OCI-LY7 (cell line): ENCODE results near the gene CRIP2. TPM values are rescaled to one million over a fixed set of nuclear protein-coding genes. Genes with fewer than 3 reads are reported as not detected.

ENCODE experiments used
- BruUV-seq: library from RNA; stranded (reverse); fragments of 400-500 nt; replicated peaks from 2 replicates; lab custom pipeline; 2021; lab: Mats Ljungman, UMichigan
- CTCF ChIA-PET: fragments of 300-600 bp; sonication (Branson Sonifier 250); formaldehyde crosslinking; loops from one replicate; lab custom pipeline; 2022; ENCODE audit warnings: antibody characterized with exemption; ENCODE audit not compliant: unreplicated experiment; lab: Charles Lee
- POLR2A ChIA-PET: fragments of 300-600 bp; sonication (Branson Sonifier 250); formaldehyde crosslinking; loops from one replicate; lab custom pipeline; 2022; ENCODE audit warnings: antibody characterized with exemption; lab: Charles Lee
- DNase-seq: peaks from one replicate; pipeline ENCODE4 v3.0.0-alpha.2; 2015; ENCODE audit warnings: low spot score
- H2AFZ ChIP-seq: fragments of 200-600 bp; sonication (generic), shearing (Covaris generic); 2 replicates; pipeline ENCODE4 v1.6.1; 2014; ENCODE audit warnings: mild to moderate bottlenecking, antibody characterized with exemption, low read length, moderate library complexity
- H3K27ac ChIP-seq: fragments of 200-600 bp; sonication (generic); 2 replicates; pipeline ENCODE4 v1.5.1; 2014; ENCODE audit warnings: mixed run types, low read depth, mild to moderate bottlenecking, moderate library complexity, low read length, inconsistent platforms; ENCODE audit not compliant: poor library complexity, severe bottlenecking
- H3K36me3 ChIP-seq: fragments of 200-600 bp; sonication (generic); 2 replicates; pipeline ENCODE4 v1.6.1; 2014; ENCODE audit warnings: mild to moderate bottlenecking, antibody characterized with exemption, low read length, moderate library complexity, mixed read lengths; ENCODE audit not compliant: insufficient read depth
- H3K4me1 ChIP-seq: fragments of 200-600 bp; sonication (generic); 2 replicates; pipeline ENCODE4 v1.5.1; 2014; ENCODE audit warnings: mild to moderate bottlenecking, low read length; ENCODE audit not compliant: insufficient read depth, poor library complexity, severe bottlenecking
- H3K4me2 ChIP-seq: fragments of 200-600 bp; sonication (generic); 2 replicates; pipeline ENCODE4 v1.6.1; 2014; ENCODE audit warnings: mild to moderate bottlenecking, low read length
- H3K4me3 ChIP-seq: fragments of 200-600 bp; sonication (generic); 2 replicates; pipeline ENCODE4 v1.5.1; 2014; ENCODE audit warnings: mild to moderate bottlenecking, low read depth, low read length; ENCODE audit not compliant: poor library complexity, severe bottlenecking
- H3K79me2 ChIP-seq: fragments of 200-600 bp; sonication (generic); 2 replicates; pipeline ENCODE4 v1.6.1; 2016; ENCODE audit warnings: low read depth, mild to moderate bottlenecking, low read length, moderate library complexity, mixed read lengths; ENCODE audit not compliant: insufficient read depth
- H3K9me2 ChIP-seq: fragments of 200-600 bp; sonication (generic); 2 replicates; pipeline ENCODE4 v1.6.1; 2016; ENCODE audit warnings: mild to moderate bottlenecking, low read length, mixed read lengths; ENCODE audit not compliant: insufficient read depth
- H3K9me3 ChIP-seq: fragments of 200-600 bp; sonication (generic); 2 replicates; pipeline ENCODE4 v1.6.1; 2014; ENCODE audit warnings: mild to moderate bottlenecking, mixed run types, low read length, mixed read lengths
- H4K20me1 ChIP-seq: fragments of 200-600 bp; sonication (generic); 2 replicates; pipeline ENCODE4 v1.6.1; 2014; ENCODE audit warnings: mild to moderate bottlenecking, antibody characterized with exemption, low read length, moderate library complexity, mixed read lengths; ENCODE audit not compliant: insufficient read depth
- EZH2phosphoT487 ChIP-seq: fragments of 200-600 bp; sonication (generic); IDR thresholded peaks from 2 replicates; pipeline ENCODE4 v1.6.1; 2018; ENCODE audit warnings: low read depth, borderline replicate concordance, mild to moderate bottlenecking, mixed run types, antibody characterized with exemption, low read length, moderate library complexity, mixed read lengths
- intact Hi-C: fragments of 100-400 bp; cut with micrococcal nuclease; formaldehyde crosslinking; loops from one replicate; pipeline ENCODE4 v1.10.0; 2022; ENCODE audit not compliant: unreplicated experiment
- total RNA-seq, 2 experiments: library from RNA; depleted of rRNA in 1 of 2; stranded (reverse); fragments of >200 nt in 1 of 2; shearing (Covaris generic) in 1 of 2; gene quantifications; 2 replicates each; pipeline ENCODE4 v1.2.3, GENCODE V29; 2014 to 2022
- TF ChIP-seq, protein P1 (sequence below): fragments of 200-600 bp; sonication (generic); conservative IDR thresholded peaks from 2 replicates; pipeline ENCODE4 v1.5.1; 2014; ENCODE audit warnings: mild to moderate bottlenecking, antibody characterized with exemption, low read length, moderate library complexity, mixed read lengths

Gene CRIP2
- total RNA-seq, 2 experiments from 2014 or later: not detected

DNA sequence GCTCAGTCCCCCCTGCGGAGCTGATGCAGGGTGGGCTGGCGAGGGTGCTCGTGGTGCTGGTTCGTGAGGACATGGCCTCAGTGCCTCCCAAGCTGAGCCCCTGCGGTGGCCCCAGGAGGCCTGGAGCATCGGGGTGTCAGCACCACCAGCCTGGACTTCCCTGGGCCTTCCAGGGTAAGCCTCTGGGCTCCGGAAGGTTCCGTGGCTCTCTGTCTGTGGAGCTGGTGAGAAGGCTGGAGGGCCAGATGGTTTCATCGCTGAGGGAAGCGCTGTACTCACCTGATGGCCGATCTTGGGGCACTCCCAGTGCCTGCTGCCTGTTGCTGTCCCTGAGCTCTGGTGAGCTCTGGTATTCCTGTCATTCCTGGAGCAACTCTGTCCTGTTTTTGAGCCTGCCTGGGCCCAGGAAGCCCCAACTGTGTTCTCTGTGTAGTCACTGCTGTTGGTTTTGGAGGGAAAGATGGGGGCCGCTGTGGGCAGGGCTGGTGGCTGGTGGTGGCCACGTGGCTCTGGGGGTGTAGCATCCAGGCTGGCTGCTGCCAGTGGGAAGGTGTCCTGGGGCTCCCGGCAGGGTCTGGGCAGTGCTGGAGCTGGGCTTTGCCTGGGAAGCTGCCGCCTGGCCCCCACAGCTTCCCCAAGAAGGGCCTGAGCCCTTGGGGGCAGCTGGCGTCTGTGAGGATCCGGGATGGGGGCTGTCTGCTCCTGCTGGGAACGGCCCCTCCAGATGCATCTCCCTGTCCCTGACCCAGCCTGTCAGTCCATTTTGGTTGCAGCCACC lies 36.7 kb upstream of the CRIP2 start:
- intact Hi-C loops: no loop called here

DNA sequence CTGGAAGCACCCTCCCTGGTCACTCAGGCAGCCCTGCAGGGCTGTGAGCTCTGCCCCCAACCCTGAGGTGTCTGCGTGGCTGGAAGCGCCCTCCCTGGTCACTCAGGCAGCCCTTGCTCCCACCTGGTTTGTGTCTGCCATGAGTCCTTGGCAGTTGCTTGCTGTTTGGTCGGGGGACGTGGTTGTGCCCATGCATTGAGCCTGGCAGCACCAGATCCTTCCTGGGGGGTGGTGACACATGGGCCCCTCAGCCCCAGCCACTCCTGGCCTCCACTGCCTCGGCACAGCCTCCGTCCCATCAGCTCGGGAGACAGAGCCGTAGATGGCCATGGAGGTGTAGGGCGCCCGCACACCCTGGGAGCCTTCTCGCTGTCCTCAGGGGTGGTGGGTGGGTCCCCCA lies 35.4 kb upstream of the CRIP2 start:
- H3K36me3 ChIP-seq: peaks cover 75% of the 10 kb centered on the region
- no peak overlapping the region for H3K4me3 ChIP-seq
- BruUV-seq: no TSS peak
- POLR2A ChIA-PET: no interaction called here
- no peak for DNase-seq
- H2AFZ ChIP-seq: no peak overlapping the region
- H3K79me2 ChIP-seq: peaks cover 45% of the 10 kb centered on the region
- 0 out of 2 replicates have a peak, but pooled peaks cover 6% of the 10 kb centered on the region for H4K20me1 ChIP-seq
- H3K4me1 ChIP-seq: no peaks in the 10 kb centered on the region
- CTCF ChIA-PET: no interaction called here
- H3K27ac ChIP-seq: no peak overlapping the region
- peaks cover 15% of the 10 kb centered on the region for H3K9me3 ChIP-seq
- TF ChIP-seq, protein P1, sequence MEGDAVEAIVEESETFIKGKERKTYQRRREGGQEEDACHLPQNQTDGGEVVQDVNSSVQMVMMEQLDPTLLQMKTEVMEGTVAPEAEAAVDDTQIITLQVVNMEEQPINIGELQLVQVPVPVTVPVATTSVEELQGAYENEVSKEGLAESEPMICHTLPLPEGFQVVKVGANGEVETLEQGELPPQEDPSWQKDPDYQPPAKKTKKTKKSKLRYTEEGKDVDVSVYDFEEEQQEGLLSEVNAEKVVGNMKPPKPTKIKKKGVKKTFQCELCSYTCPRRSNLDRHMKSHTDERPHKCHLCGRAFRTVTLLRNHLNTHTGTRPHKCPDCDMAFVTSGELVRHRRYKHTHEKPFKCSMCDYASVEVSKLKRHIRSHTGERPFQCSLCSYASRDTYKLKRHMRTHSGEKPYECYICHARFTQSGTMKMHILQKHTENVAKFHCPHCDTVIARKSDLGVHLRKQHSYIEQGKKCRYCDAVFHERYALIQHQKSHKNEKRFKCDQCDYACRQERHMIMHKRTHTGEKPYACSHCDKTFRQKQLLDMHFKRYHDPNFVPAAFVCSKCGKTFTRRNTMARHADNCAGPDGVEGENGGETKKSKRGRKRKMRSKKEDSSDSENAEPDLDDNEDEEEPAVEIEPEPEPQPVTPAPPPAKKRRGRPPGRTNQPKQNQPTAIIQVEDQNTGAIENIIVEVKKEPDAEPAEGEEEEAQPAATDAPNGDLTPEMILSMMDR: no peak
- no peak for TF ChIP-seq EZH2phosphoT487
- H3K9me2 ChIP-seq: no peaks in the 10 kb centered on the region
- intact Hi-C loops: no loop called here
- no peak overlapping the region for H3K4me2 ChIP-seq

More for the DNA sequence above, 36.7 kb upstream of the CRIP2 start:
- ChIA-PET POLR2A (no interaction called here), CTCF (no interaction called here)
- Histone ChIP-seq H3K4me2 (no peak overlapping the region), H3K36me3 (peaks cover 84% of the 10 kb centered on the region), H3K4me1 (no peaks in the 10 kb centered on the region), H2AFZ (no peak overlapping the region), H3K4me3 (no peak overlapping the region), H3K9me3 (peaks cover 15% of the 10 kb centered on the region), H4K20me1 (0 out of 2 replicates have a peak, but pooled peaks cover 6% of the 10 kb centered on the region), H3K79me2 (peaks cover 49% of the 10 kb centered on the region), H3K9me2 (no peaks in the 10 kb centered on the region), H3K27ac (no peak overlapping the region)
- TF ChIP-seq, protein P1: no peak
- no peak for TF ChIP-seq EZH2phosphoT487
- no peak for DNase-seq
- no TSS peak for BruUV-seq
